Measurements from ENCODE around the gene OLIG1.

GRCh38 chr21:33080776-33081175 is 10.8 kb downstream of the OLIG1 start:
- TF ChIP-seq, protein P1, sequence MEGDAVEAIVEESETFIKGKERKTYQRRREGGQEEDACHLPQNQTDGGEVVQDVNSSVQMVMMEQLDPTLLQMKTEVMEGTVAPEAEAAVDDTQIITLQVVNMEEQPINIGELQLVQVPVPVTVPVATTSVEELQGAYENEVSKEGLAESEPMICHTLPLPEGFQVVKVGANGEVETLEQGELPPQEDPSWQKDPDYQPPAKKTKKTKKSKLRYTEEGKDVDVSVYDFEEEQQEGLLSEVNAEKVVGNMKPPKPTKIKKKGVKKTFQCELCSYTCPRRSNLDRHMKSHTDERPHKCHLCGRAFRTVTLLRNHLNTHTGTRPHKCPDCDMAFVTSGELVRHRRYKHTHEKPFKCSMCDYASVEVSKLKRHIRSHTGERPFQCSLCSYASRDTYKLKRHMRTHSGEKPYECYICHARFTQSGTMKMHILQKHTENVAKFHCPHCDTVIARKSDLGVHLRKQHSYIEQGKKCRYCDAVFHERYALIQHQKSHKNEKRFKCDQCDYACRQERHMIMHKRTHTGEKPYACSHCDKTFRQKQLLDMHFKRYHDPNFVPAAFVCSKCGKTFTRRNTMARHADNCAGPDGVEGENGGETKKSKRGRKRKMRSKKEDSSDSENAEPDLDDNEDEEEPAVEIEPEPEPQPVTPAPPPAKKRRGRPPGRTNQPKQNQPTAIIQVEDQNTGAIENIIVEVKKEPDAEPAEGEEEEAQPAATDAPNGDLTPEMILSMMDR (IDR thresholded peaks at IDR 0.05) = no peak
- no peak for TF ChIP-seq ZFX (IDR thresholded peaks at IDR 0.05; ENCODE audit: borderline replicate concordance)

Measured in 22Rv1 (cell line).